WI38 (cell line): ENCODE measurements around the gene SFXN1.

Experiments used
- H3K4me3 ChIP-seq: 2 replicates; pipeline ENCODE4 v1.5.1; 2011; ENCODE audit warnings: low read depth, mild to moderate bottlenecking, control low read depth, low read length
- CTCF ChIP-seq: IDR thresholded peaks from 2 replicates; pipeline ENCODE4 v1.5.1; 2012; ENCODE audit warnings: low read depth, mild to moderate bottlenecking, control low read depth, low read length

Gene SFXN1

GRCh38 chr5:175517824-175518450 is 39.6 kb downstream of the SFXN1 start:
- TF ChIP-seq CTCF = no peak
- H3K4me3 ChIP-seq = no peak overlapping the region

- H3K4me3 ChIP-seq = no peak overlapping the region
- TF ChIP-seq CTCF = no peak
Measured at GRCh38 chr5:175519006-175519405, 40.6 kb downstream of the SFXN1 start.

- TF ChIP-seq CTCF = no peak
- no peak overlapping the region for H3K4me3 ChIP-seq
Measured at GRCh38 chr5:175520321-175520720, 42.0 kb downstream of the SFXN1 start.

DNA sequence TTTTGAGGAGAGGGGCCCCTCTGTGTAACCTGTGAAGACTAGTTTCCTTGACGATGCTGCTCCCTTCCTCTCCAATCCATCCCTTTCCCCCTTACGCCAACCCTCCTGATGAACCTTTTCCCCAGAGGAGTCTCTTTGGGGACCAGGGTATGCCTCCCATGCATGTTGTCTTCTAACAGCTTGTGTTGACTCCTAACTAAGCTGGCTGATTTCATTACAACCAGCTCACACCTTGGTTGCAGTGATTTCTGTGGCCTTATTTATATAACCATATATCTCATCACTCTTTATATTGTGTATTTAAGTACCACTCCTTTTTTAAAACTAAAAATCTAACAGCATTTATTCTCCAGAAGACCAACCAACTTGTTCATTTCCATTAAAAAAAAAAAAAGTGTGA is 42.5 kb downstream of the SFXN1 start:
- no peak overlapping the region for H3K4me3 ChIP-seq
- no peak for TF ChIP-seq CTCF

DNA sequence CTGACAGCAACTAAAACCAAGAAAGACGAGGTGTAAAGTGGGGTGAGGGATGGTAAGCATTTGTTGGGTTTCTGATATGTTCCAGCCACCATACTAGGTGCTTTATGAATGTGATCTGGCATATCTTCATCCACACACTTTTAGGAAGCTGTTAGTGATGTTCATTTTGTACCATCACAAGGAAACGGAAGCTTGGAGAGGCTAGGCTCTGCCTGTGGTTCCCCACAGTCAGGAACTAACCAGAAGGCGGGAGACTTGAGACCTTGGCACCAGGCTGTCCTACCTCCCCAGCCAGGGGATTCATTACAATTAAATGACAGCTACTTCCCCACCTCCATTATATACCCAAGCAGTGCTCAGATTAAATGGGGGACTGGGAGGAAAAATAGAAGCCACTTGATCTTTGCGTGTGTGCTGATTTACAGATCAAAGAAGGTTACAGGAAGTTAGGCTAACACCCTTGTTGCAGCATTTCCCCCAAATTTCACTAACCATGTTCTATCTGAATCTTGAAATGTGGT is 43.0 kb downstream of the SFXN1 start:
- no peak for TF ChIP-seq CTCF

DNA sequence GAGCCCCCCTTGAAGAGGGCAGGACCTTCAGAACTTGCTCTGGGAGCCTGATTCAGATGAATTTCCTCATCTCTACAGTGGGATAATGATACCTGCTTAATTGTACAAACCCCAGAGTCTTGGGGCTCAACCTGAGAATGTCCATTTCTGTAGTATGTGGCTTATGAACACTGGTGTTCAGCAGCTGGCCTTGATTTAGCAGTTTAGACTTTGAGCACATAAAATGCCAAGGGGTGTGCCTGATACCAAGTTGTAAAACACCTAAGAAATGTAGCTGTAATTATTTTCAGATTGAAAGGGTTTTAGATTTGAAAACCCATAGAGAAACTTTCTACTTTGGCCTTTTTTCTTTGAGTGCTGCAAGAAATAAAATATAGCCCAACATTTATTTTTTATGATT is 44.9 kb downstream of the SFXN1 start:
- no peak overlapping the region for H3K4me3 ChIP-seq

More for the DNA sequence above, 43.0 kb downstream of the SFXN1 start:
- H3K4me3 ChIP-seq = no peak overlapping the region

More for the DNA sequence above, 44.9 kb downstream of the SFXN1 start:
- TF ChIP-seq CTCF = no peak
